Activated naive CD8-positive, alpha-beta T cell treated with anti-CD3 and anti-CD28 coated beads, Interleukin-2, amount 10 ng/mL, durations not matched to agents 7 days and 5 days (primary cell): ENCODE results near the gene RCAN1. TPM values are rescaled to one million over a fixed set of nuclear protein-coding genes. Genes with fewer than 3 reads are reported as not detected.
"Not testable (repeated sequence)": the region's sequence is repeated elsewhere in the genome, so short reads cannot be mapped to it uniquely, and the experiment has no call there.

Experiments
- ATAC-seq: fragments of 150-1000 bp; cut with Tn5 transposase; one replicate; pipeline ENCODE4 v1.10.0; 2021; ENCODE audit warnings: low read depth, moderate library complexity
- POLR2A ChIA-PET: fragments of 350-600 bp; sonication (Branson Sonifier 250); formaldehyde crosslinking; loops from one replicate; lab custom pipeline; 2021; ENCODE audit warnings: antibody characterized with exemption; lab: Charles Lee
- DNase-seq: peaks from one replicate; pipeline ENCODE4 v3.0.0; 2021
- H3K27ac Mint-ChIP-seq: one replicate; pipeline ENCODE4 v1.8.0; 2022; ENCODE audit warnings: mild to moderate bottlenecking, mixed read lengths
- H3K27me3 Mint-ChIP-seq: one replicate; pipeline ENCODE4 v1.8.0; 2022; ENCODE audit warnings: mild to moderate bottlenecking, moderate library complexity, mixed read lengths
- H3K36me3 Mint-ChIP-seq: one replicate; pipeline ENCODE4 v1.8.0; 2021; ENCODE audit warnings: mild to moderate bottlenecking, mixed read lengths
- H3K4me1 Mint-ChIP-seq: one replicate; pipeline ENCODE4 v1.8.0; 2021; ENCODE audit warnings: mixed read lengths
- H3K4me3 Mint-ChIP-seq: one replicate; pipeline ENCODE4 v1.8.0; 2022; ENCODE audit warnings: mild to moderate bottlenecking, moderate library complexity, mixed read lengths
- H3K9me3 Mint-ChIP-seq: one replicate; pipeline ENCODE4 v1.8.0; 2021; ENCODE audit warnings: mixed read lengths
- total RNA-seq, 2 experiments: library from RNA; stranded (reverse); gene quantifications; one replicate each; pipeline ENCODE4 v1.2.3, GENCODE V29; 2021

RCAN1 gene
- total RNA-seq, 2 experiments from 2014 or later = 7.3 to 7.4 TPM

DNA sequence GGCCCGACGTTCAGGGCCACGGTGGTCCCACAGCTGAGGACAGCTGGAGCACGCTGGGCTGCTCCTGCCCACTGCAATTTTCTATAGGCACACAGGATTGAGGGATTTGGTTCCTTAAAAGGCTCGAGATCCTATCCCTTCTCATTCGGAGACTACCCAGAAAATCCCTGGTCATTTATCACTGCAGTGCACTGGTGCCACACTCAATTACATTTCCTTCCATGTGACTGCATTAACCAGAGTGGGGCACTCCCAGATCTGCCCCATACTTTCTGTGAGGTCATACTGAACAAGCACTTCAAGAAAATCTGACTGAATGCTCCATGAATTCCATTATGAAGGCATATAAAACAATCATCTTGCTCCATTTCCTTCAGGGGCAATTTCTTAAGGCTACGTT, 53.1 kb downstream of the RCAN1 start:
- Mint-ChIP-seq H3K36me3 (no peaks in the 10 kb centered on the region), H3K27ac (no peak overlapping the region), H3K27me3 (no peaks in the 10 kb centered on the region), H3K4me3 (no peak overlapping the region), H3K4me1 (no peaks in the 10 kb centered on the region), H3K9me3 (no peaks in the 10 kb centered on the region)
- POLR2A ChIA-PET = no interaction called here
- ATAC-seq (no peak), DNase-seq (no peak)

DNA sequence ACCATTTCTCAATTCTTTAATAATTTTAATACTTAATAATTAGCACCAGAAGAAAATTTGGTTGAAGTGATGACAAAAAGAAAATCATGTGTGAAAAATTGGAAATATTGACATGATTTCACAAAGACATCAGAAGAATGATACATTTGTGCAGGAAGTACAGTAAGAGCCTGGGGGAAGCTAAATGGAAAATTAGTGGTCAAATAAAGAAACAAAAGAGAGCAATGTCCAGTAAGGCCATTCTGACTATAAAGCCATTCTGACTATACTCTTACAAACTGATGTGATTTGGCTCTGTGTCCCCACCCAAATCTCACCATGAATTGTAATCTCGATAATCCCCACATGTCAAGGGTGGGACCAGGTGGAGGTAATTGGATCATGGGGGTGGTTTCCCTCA, 54.3 kb downstream of the RCAN1 start:
- Mint-ChIP-seq H3K4me3 (no peak overlapping the region), H3K27ac (no peak overlapping the region), H3K9me3 (no peaks in the 10 kb centered on the region), H3K36me3 (no peaks in the 10 kb centered on the region), H3K4me1 (no peaks in the 10 kb centered on the region), H3K27me3 (no peaks in the 10 kb centered on the region)
- POLR2A ChIA-PET = interaction anchor here (0.6 kb wide), 1 partner anchor 1030 kb away, joined by 5 read pairs; no protein-coding TSS in a partner anchor
- DNase-seq = no peak
- ATAC-seq = no peak

DNA sequence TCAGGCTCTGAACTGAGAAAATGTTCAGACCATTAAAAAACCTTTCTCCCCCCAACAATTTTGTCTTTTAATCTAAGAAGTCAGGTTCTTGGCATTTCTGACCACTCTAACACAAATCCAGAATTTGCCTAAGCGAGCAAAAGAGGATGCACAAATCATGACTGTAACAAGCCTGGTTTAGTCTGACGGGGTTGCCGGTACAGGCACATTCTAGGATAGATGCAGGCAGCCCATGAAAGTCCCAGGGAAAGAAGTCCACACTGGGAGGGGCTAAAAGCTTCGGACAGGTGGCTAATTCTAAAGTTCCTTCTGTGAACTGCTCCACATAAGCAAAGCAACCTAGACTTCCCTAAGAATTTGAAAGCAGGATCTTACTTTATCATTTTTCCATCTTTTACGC, 54.9 kb downstream of the RCAN1 start:
- POLR2A ChIA-PET = no interaction called here
- Mint-ChIP-seq H3K4me3 (no peak overlapping the region), H3K4me1 (no peaks in the 10 kb centered on the region), H3K36me3 (no peaks in the 10 kb centered on the region), H3K9me3 (peaks cover 1% of the 10 kb centered on the region), H3K27me3 (no peaks in the 10 kb centered on the region), H3K27ac (no peak overlapping the region)
- no peak for ATAC-seq
- DNase-seq = no peak

- Mint-ChIP-seq H3K27ac (no peak overlapping the region), H3K4me1 (no peaks in the 10 kb centered on the region), H3K4me3 (no peak overlapping the region), H3K9me3 (peaks cover 4% of the 10 kb centered on the region), H3K36me3 (peaks cover 3% of the 10 kb centered on the region), H3K27me3 (no peaks in the 10 kb centered on the region)
- ATAC-seq (no peak), DNase-seq (no peak)
- POLR2A ChIA-PET = no interaction called here
These were observed 55.8 kb downstream of the RCAN1 start for GRCh38 chr21:34559089-34559631.

DNA sequence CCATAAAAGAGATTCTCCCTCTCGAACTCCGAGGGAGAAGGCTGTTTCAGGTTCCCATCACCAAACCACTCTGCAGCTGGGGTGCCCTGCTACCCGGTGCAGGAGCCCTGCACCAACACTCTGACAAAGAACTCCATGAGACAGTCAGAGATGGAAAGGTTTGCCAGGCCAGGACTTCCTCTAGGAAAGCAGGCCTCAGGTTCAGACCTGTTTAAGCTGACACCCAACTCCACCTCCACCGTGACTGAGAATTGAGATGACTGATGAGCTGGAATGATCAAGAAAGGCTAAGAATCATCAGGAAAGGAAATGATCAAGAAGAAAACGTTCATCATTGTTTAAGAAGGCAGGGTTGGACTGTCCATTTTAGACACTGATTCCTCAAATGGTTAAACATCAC, 56.7 kb downstream of the RCAN1 start:
- Mint-ChIP-seq H3K27me3 (no peaks in the 10 kb centered on the region), H3K9me3 (peaks cover 4% of the 10 kb centered on the region), H3K4me3 (no peak overlapping the region), H3K27ac (no peak overlapping the region), H3K36me3 (peaks cover 3% of the 10 kb centered on the region), H3K4me1 (no peaks in the 10 kb centered on the region)
- DNase-seq (no peak), ATAC-seq (no peak)
- POLR2A ChIA-PET = no interaction called here

GRCh38 chr21:34557261-34557660, 57.7 kb downstream of the RCAN1 start:
- no peaks in the 10 kb centered on the region for H3K4me1 Mint-ChIP-seq
- peaks cover 3% of the 10 kb centered on the region for H3K36me3 Mint-ChIP-seq
- H3K27me3 Mint-ChIP-seq = no peaks in the 10 kb centered on the region
- POLR2A ChIA-PET = no interaction called here
- DNase-seq (no peak), ATAC-seq (no peak)
- no peak overlapping the region for H3K4me3 Mint-ChIP-seq
- peaks cover 7% of the 10 kb centered on the region for H3K9me3 Mint-ChIP-seq
- H3K27ac Mint-ChIP-seq = no peak overlapping the region

GRCh38 chr21:34554670-34555069, 60.2 kb downstream of the RCAN1 start:
- H3K27me3 Mint-ChIP-seq, H3K36me3 Mint-ChIP-seq, H3K4me1 Mint-ChIP-seq, DNase-seq, POLR2A ChIA-PET, ATAC-seq, H3K27ac Mint-ChIP-seq, H3K9me3 Mint-ChIP-seq, H3K4me3 Mint-ChIP-seq: not testable (repeated sequence)

DNA sequence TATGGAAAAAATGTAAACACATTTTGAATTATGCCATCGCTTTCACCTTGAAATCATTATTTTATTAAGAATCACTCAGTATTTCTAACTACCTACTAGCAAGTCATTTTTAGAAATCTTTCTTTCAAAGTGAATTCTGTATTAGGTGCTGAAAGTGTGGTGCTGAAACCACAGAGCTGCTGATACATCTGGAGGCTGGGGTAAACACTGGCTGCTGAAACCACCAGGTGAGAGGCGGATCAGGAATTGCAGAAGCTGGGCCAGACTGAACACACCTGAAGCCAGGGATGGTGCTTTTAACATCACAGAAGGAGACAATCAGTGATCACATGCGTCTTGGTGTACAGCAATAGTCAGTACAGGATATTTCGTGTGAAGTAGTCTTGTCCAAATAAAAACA, 60.7 kb downstream of the RCAN1 start:
- no peak overlapping the region for H3K27ac Mint-ChIP-seq

GRCh38 chr21:34553151-34553952, 61.6 kb downstream of the RCAN1 start:
- Mint-ChIP-seq H3K27me3 (no peaks in the 10 kb centered on the region), H3K36me3 (peaks cover 3% of the 10 kb centered on the region), H3K4me3 (no peak overlapping the region), H3K4me1 (no peaks in the 10 kb centered on the region), H3K9me3 (peaks cover 7% of the 10 kb centered on the region), H3K27ac (no peak overlapping the region)
- POLR2A ChIA-PET = no interaction called here
- no peak for DNase-seq
- ATAC-seq = no peak

More for the DNA sequence above, 60.7 kb downstream of the RCAN1 start:
- Mint-ChIP-seq H3K4me1 (no peaks in the 10 kb centered on the region), H3K9me3 (peaks cover 7% of the 10 kb centered on the region), H3K36me3 (peaks cover 3% of the 10 kb centered on the region), H3K4me3 (no peak overlapping the region), H3K27me3 (no peaks in the 10 kb centered on the region)
- POLR2A ChIA-PET = no interaction called here
- ATAC-seq (no peak), DNase-seq (no peak)

GRCh38 chr21:34552360-34553098, 62.4 kb downstream of the RCAN1 start:
- H3K36me3 Mint-ChIP-seq = peaks cover 3% of the 10 kb centered on the region
- DNase-seq (no peak), ATAC-seq (no peak)
- H3K4me1 Mint-ChIP-seq = no peaks in the 10 kb centered on the region
- H3K9me3 Mint-ChIP-seq = peaks cover 7% of the 10 kb centered on the region
- H3K4me3 Mint-ChIP-seq = no peak overlapping the region
- POLR2A ChIA-PET = no interaction called here
- no peak overlapping the region for H3K27ac Mint-ChIP-seq
- no peaks in the 10 kb centered on the region for H3K27me3 Mint-ChIP-seq

DNA sequence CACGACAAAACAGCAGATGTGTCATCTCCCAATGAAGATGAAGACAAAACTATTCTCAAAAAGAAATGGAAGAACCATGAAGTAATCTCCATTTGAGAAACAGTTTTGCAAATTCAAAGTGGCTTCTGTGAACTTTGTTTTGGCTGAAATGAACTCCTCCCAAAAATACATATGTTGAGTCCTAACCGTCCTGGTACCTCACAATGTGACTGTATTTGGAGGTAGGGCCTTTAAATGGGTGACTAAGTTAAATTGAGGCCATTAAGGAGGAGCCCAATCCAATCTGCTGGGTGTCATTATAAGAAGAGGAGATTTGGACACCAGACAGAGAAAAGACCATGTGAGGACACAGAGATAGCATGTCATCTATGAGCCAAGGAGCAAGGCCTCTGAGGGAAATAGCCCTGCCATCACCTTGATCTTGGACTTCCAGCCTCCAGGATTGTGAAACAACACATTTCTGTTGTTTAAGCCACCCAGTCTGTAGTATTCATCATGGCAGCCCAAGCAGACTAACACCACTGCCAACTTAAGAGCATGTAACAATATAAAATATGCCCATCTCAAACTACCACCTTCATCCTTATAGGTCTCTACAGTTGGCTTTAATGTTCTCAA, 64.6 kb downstream of the RCAN1 start:
- H3K9me3 Mint-ChIP-seq = peaks cover 7% of the 10 kb centered on the region
- POLR2A ChIA-PET = no interaction called here
- H3K4me3 Mint-ChIP-seq = no peak overlapping the region
- no peak overlapping the region for H3K27ac Mint-ChIP-seq
- H3K4me1 Mint-ChIP-seq = no peaks in the 10 kb centered on the region
- ATAC-seq (no peak), DNase-seq (no peak)
- no peaks in the 10 kb centered on the region for H3K27me3 Mint-ChIP-seq
- H3K36me3 Mint-ChIP-seq = peaks cover 3% of the 10 kb centered on the region

DNA sequence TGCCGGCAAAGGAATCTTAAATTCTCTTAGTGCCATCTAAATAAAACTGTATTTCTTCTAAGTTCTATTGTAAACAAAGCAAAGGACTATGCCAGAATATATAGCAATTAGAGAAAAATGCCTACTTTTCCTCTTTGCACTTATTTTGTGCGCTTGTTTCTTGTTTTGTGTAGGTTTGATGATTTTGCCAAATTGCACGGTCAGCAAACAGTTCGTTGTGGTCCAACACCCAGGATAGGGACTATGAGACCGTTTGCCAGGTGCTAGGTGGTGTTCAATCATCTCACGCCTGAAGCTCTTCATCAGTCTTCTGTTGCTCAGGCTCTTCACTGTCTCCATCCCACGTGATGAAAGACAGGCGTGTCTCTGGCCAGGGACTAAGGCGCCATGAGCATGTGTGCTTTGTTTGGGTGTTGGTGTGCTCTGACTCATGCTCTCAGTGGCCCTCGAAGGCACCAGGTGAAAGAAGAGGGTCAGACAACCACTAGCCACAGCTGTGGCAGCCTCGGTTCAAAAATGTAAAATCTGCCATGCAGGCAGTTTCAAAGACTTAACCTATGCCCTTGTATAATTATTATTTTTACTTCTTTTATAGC, 66.0 kb downstream of the RCAN1 start:
- no peak overlapping the region for H3K4me3 Mint-ChIP-seq
- POLR2A ChIA-PET = no interaction called here
- peaks cover 2% of the 10 kb centered on the region for H3K4me1 Mint-ChIP-seq
- DNase-seq = no peak
- peaks cover 2% of the 10 kb centered on the region for H3K9me3 Mint-ChIP-seq
- H3K36me3 Mint-ChIP-seq = no peaks in the 10 kb centered on the region
- no peak overlapping the region for H3K27ac Mint-ChIP-seq
- H3K27me3 Mint-ChIP-seq = no peaks in the 10 kb centered on the region
- ATAC-seq = no peak

DNA sequence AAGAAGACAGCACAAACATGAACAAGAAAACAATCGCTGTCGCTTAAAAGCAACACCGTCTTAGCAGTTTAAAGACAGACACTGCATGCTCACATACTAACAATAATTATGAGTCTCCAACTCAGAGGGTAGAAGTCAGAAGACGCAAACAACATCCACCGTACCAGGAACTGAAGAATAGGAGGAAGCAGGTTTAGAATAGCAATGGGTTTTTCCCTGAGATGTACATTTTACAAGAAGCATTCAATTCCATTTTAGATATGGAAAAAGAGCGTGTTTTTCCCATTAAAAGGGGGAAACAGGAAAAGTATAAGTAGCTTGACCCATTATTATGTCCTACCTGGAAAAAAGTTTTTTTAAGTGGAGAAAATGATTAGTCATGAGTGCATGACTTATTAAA, 68.4 kb downstream of the RCAN1 start:
- H3K4me1 Mint-ChIP-seq = peaks cover 2% of the 10 kb centered on the region
- POLR2A ChIA-PET = no interaction called here
- no peaks in the 10 kb centered on the region for H3K9me3 Mint-ChIP-seq
- H3K27ac Mint-ChIP-seq = no peak overlapping the region
- no peaks in the 10 kb centered on the region for H3K27me3 Mint-ChIP-seq
- ATAC-seq = no peak
- H3K4me3 Mint-ChIP-seq = no peak overlapping the region
- peaks cover 3% of the 10 kb centered on the region for H3K36me3 Mint-ChIP-seq
- no peak for DNase-seq
